ENCODE data around the gene TAPT1. TPM values are rescaled to one million over a fixed set of nuclear protein-coding genes. Genes with fewer than 3 reads are reported as not detected.
A peak's percentile ranks its signal among the peaks of the same experiment; 100 is the strongest.

The TAPT1 gene
- total and polyA plus RNA-seq, 2 of the 13 experiments (the other 11 are each of a cell fraction or from before 2014, with no cell fraction given), result 24.5 to 25.3 TPM

- TF ChIP-seq ZMAT3 (CRISPR knock-in tag; conservative IDR thresholded peaks at IDR 0.05) (no peak), NR3C1 (CRISPR knock-in tag; IDR thresholded peaks at IDR 0.05) (no peak), EP300 (IDR thresholded peaks at IDR 0.05; ENCODE audit: low read depth in 2 of 2, low read length in 2 of 2) (no peak), EP300 (CRISPR knock-in tag; IDR thresholded peaks at IDR 0.05; ENCODE audit: borderline replicate concordance) (no peak), ZNF781 (CRISPR knock-in tag; IDR thresholded peaks at IDR 0.05; ENCODE audit: borderline replicate concordance, not compliant biosample characterization) (no peak), ZNF670 (CRISPR knock-in tag; IDR thresholded peaks at IDR 0.05; ENCODE audit: borderline replicate concordance) (no peak), TBX3 (IDR thresholded peaks at IDR 0.05; ENCODE audit: borderline replicate concordance) (no peak), NFKBIZ (CRISPR knock-in tag; IDR thresholded peaks at IDR 0.05) (no peak), AKNA (CRISPR knock-in tag; IDR thresholded peaks at IDR 0.05; ENCODE audit: borderline replicate concordance) (no peak), FOXO1 (CRISPR knock-in tag; IDR thresholded peaks at IDR 0.05) (peak; percentile 60; the same call in 1 of the 2 replicates), ZNF124 (CRISPR knock-in tag; IDR thresholded peaks at IDR 0.05) (no peak), REPIN1 (CRISPR knock-in tag; IDR thresholded peaks at IDR 0.05; ENCODE audit: borderline replicate concordance, low read depth) (no peak), TBX2 (CRISPR knock-in tag; IDR thresholded peaks at IDR 0.05; ENCODE audit: borderline replicate concordance) (peak; percentile 54; the same call in 1 of the 2 replicates), ZNF749 (CRISPR knock-in tag; IDR thresholded peaks at IDR 0.05; ENCODE audit: borderline replicate concordance) (no peak), PHF5A (CRISPR knock-in tag; IDR thresholded peaks at IDR 0.05; ENCODE audit: low read depth, unreplicated experiment) (no peak), ZBTB7B (CRISPR knock-in tag; IDR thresholded peaks at IDR 0.05) (no peak), SNAPC5 (CRISPR knock-in tag; IDR thresholded peaks at IDR 0.05; ENCODE audit: borderline replicate concordance) (no peak), TEAD3 (CRISPR knock-in tag; optimal IDR thresholded peaks at IDR 0.05; ENCODE audit: borderline replicate concordance) (peak; percentile 48)
- TF ChIP-seq, protein P1, sequence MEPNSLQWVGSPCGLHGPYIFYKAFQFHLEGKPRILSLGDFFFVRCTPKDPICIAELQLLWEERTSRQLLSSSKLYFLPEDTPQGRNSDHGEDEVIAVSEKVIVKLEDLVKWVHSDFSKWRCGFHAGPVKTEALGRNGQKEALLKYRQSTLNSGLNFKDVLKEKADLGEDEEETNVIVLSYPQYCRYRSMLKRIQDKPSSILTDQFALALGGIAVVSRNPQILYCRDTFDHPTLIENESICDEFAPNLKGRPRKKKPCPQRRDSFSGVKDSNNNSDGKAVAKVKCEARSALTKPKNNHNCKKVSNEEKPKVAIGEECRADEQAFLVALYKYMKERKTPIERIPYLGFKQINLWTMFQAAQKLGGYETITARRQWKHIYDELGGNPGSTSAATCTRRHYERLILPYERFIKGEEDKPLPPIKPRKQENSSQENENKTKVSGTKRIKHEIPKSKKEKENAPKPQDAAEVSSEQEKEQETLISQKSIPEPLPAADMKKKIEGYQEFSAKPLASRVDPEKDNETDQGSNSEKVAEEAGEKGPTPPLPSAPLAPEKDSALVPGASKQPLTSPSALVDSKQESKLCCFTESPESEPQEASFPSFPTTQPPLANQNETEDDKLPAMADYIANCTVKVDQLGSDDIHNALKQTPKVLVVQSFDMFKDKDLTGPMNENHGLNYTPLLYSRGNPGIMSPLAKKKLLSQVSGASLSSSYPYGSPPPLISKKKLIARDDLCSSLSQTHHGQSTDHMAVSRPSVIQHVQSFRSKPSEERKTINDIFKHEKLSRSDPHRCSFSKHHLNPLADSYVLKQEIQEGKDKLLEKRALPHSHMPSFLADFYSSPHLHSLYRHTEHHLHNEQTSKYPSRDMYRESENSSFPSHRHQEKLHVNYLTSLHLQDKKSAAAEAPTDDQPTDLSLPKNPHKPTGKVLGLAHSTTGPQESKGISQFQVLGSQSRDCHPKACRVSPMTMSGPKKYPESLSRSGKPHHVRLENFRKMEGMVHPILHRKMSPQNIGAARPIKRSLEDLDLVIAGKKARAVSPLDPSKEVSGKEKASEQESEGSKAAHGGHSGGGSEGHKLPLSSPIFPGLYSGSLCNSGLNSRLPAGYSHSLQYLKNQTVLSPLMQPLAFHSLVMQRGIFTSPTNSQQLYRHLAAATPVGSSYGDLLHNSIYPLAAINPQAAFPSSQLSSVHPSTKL (CRISPR knock-in tag; IDR thresholded peaks at IDR 0.05), result peak; percentile 40; the same call in 1 of the 2 replicates
- TF ChIP-seq, protein P2, sequence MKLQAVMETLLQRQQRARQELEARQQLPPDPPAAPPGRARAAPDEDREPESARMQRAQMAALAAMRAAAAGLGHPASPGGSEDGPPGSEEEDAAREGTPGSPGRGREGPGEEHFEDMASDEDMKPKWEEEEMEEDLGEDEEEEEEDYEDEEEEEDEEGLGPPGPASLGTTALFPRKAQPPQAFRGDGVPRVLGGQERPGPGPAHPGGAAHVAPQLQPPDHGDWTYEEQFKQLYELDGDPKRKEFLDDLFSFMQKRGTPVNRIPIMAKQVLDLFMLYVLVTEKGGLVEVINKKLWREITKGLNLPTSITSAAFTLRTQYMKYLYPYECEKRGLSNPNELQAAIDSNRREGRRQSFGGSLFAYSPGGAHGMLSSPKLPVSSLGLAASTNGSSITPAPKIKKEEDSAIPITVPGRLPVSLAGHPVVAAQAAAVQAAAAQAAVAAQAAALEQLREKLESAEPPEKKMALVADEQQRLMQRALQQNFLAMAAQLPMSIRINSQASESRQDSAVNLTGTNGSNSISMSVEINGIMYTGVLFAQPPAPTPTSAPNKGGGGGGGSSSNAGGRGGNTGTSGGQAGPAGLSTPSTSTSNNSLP (IDR thresholded peaks at IDR 0.05; ENCODE audit: low read depth, low read length), result no peak
Measured at GRCh38 chr4:16116493-16116990, 109.7 kb downstream of the TAPT1 start (continued).

Measured in HepG2 (cell line).